Testis (tissue), 3 donors: ENCODE results near the gene MBNL2. TPM values are rescaled to one million over a fixed set of nuclear protein-coding genes. Genes with fewer than 3 reads are reported as not detected.
"Not testable (repeated sequence)": the region's sequence is repeated elsewhere in the genome, so short reads cannot be mapped to it uniquely, and the experiment has no call there.

Experiments used
- DNase-seq: peaks from one replicate; pipeline ENCODE4 v3.0.0-alpha.2; 2019
- H3K27ac ChIP-seq, 2 donors: fragments of 200-600 bp; sonication (generic); one replicate each; pipeline ENCODE4 v1.5.1; 2019
- H3K27me3 ChIP-seq: fragments of 200-600 bp; sonication (generic); one replicate; pipeline ENCODE4 v1.5.1; 2019
- H3K36me3 ChIP-seq: fragments of 200-600 bp; sonication (generic); one replicate; pipeline ENCODE4 v1.5.1; 2017; ENCODE audit warnings: low read depth; ENCODE audit errors: missing control alignments
- H3K4me1 ChIP-seq: fragments of 200-600 bp; sonication (generic); one replicate; pipeline ENCODE4 v1.5.1; 2019
- H3K4me3 ChIP-seq, 2 donors: fragments of 200-600 bp; sonication (generic); one replicate each; pipeline ENCODE4 v1.5.1; 2017 to 2019
- H3K9me3 ChIP-seq: fragments of 200-600 bp; sonication (generic); one replicate; pipeline ENCODE4 v1.5.1; 2017
- POLR2A ChIP-seq: fragments of 450-650 bp; IDR thresholded peaks from one replicate; pipeline ENCODE4 v1.6.1; 2017; ENCODE audit warnings: antibody characterized with exemption, mild to moderate bottlenecking, moderate library complexity
- WGBS, 2 donors: methylation state at CpG; one replicate each; pipeline ENCODE4 v1.1.5; 2018; 5-methylcytosine and 5-hydroxymethylcytosine counted together
- intact Hi-C: fragments of 100-400 bp; cut with DNase I; formaldehyde crosslinking; loops from one replicate; pipeline ENCODE4 v1.15.1; 2023; ENCODE audit warnings: low total_unique reads
- polyA plus RNA-seq: library from polyadenylated mRNA; stranded (reverse); fragments of 350-450 nt; fragmentation: Illumina TruSeq; extraction: RNeasy Lipid Tissue Mini Kit (QIAGEN cat#74804); gene quantifications from one replicate; pipeline ENCODE4 v1.2.3, GENCODE V29; 2014; ENCODE audit warnings: low read depth, low replicate concordance; ENCODE audit not compliant: insufficient read depth
- total RNA-seq, 2 donors: library from RNA; depleted of rRNA; stranded (reverse); fragments of >200 nt; gene quantifications; one replicate each; pipeline ENCODE4 v1.2.3, GENCODE V29; 2016
- TF ChIP-seq, protein P1 (sequence below), 3 experiments: fragments of 450-650 bp in 2 of 3; fragments of 200-600 bp in 1 of 3; sonication (generic) in 1 of 3; IDR thresholded peaks; one replicate each; pipeline ENCODE4 v1.5.1; 2016 to 2019; ENCODE audit warnings: antibody characterized with exemption in 3 of 3, mild to moderate bottlenecking in 2 of 3, moderate library complexity in 1 of 3

MBNL2 gene
- total and polyA plus RNA-seq, 3 donors from 2014 or later = 21.5 to 83.0 (median 69.4) TPM

DNA sequence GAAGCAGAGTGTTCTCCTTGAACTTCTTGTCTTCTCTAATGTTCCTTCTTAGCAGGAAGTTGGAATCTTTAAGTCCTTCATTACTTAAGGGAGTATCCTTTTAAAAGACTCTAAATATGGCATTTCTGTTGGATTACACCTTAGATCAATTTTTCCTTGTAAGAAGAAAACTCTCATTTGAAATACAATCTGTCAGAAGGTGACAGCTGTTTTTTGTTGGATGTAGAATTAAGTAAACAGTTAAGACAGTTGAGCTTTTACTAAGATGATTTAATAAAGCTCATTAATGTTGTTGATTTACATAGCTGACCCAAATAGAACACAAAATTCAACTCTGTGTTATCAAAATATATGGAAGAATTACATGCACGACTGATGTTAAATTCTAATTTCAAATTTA lies 16.7 kb upstream of the MBNL2 start:
- intact Hi-C loops = no loop called here
- no peak for TF ChIP-seq POLR2A
- TF ChIP-seq, protein P1, sequence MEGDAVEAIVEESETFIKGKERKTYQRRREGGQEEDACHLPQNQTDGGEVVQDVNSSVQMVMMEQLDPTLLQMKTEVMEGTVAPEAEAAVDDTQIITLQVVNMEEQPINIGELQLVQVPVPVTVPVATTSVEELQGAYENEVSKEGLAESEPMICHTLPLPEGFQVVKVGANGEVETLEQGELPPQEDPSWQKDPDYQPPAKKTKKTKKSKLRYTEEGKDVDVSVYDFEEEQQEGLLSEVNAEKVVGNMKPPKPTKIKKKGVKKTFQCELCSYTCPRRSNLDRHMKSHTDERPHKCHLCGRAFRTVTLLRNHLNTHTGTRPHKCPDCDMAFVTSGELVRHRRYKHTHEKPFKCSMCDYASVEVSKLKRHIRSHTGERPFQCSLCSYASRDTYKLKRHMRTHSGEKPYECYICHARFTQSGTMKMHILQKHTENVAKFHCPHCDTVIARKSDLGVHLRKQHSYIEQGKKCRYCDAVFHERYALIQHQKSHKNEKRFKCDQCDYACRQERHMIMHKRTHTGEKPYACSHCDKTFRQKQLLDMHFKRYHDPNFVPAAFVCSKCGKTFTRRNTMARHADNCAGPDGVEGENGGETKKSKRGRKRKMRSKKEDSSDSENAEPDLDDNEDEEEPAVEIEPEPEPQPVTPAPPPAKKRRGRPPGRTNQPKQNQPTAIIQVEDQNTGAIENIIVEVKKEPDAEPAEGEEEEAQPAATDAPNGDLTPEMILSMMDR (IDR thresholded peaks at IDR 0.05) = no peak
- 42 to 60% methylated on average over 1 of the region's 1 CpG for WGBS, 2 donors
- H3K27ac ChIP-seq = no peak overlapping the region
- no peaks in the 10 kb centered on the region for H3K4me1 ChIP-seq
- no peaks in the 10 kb centered on the region for H3K27me3 ChIP-seq
- no peaks in the 10 kb centered on the region for H3K36me3 ChIP-seq
- no peaks in the 10 kb centered on the region for H3K9me3 ChIP-seq
- no peak overlapping the region for H3K4me3 ChIP-seq
- no peak for DNase-seq

DNA sequence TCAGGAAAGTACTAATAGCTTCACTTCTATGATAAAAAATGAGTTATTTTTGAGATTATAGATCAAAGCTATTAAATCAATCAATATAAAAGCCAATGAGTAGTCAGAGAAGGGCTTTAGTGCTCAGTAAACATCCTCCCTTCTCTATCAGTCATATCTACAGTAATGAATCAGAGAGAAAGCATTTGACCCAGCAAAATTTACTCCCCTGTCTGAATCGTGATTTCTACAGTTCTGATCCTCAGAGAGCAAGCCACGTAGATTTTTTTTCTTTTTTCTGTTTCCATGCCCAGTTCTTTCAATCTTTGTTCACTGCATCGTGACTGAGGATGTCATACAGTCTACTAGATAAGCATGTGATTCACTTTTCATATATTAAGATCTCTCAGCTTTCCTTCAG lies 16.2 kb upstream of the MBNL2 start:
- 38 to 50% methylated on average over 3 of the region's 3 CpGs for WGBS, 2 donors
- no peak overlapping the region for H3K27ac ChIP-seq
- H3K4me3 ChIP-seq = no peak overlapping the region
- DNase-seq = no peak
- no peaks in the 10 kb centered on the region for H3K36me3 ChIP-seq
- TF ChIP-seq, protein P1 (IDR thresholded peaks at IDR 0.05) = no peak
- no peak for TF ChIP-seq POLR2A
- H3K4me1 ChIP-seq = no peaks in the 10 kb centered on the region
- no peaks in the 10 kb centered on the region for H3K9me3 ChIP-seq
- no peaks in the 10 kb centered on the region for H3K27me3 ChIP-seq
- intact Hi-C loops = no loop called here

DNA sequence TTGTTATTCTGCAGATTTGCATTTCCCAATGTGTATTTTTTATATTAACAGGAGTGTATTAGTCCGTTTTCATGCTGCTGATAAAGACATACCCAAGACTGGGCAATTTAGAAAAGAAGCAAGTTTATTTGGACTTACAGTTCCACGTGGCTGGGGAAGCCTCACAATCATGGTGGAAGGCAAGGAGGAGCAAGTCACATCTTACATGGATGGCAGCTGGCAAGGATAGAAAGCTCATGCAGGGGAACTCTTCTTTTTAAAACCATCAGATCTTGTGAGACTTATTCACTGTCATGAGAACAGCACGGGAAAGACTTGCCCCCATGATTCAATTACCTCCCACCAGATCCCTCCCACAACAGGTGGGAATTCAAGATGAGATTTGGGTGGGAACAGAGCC lies 14.9 kb upstream of the MBNL2 start:
- H3K9me3 ChIP-seq, H3K4me1 ChIP-seq, H3K27ac ChIP-seq, H3K36me3 ChIP-seq, H3K27me3 ChIP-seq, DNase-seq, H3K4me3 ChIP-seq, intact Hi-C loops: not testable (repeated sequence)
- 76 to 77% methylated on average over 3 of the region's 3 CpGs for WGBS, 2 donors

DNA sequence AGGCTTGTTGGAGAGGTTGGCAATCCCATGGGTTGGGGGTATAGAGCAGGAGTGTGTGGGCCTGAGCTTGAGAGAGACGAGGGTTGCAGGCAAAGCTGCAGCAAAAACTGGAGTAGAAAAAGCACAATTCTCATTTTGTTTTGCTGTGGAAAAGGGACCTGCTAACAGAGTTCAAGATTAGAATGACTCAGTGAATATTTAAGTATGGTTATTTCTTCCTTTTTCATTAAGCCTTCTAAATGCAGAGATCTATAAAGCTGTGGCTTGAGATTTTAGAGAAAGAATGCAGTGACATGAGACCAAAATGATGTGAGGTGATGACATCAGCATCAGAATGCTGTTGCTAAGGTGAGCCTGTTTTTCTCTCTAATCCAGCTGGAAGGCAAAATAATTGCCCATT lies 10.8 kb upstream of the MBNL2 start:
- H3K4me3 ChIP-seq = no peak overlapping the region
- peak overlapping the region in 1 of 2 donors; percentile 21 for H3K27ac ChIP-seq
- H3K36me3 ChIP-seq = no peaks in the 10 kb centered on the region
- H3K27me3 ChIP-seq = no peaks in the 10 kb centered on the region
- no peak for TF ChIP-seq POLR2A
- TF ChIP-seq, protein P1 (IDR thresholded peaks at IDR 0.05) = no peak
- DNase-seq = no peak
- intact Hi-C loops = no loop called here
- no peaks in the 10 kb centered on the region for H3K4me1 ChIP-seq
- no peaks in the 10 kb centered on the region for H3K9me3 ChIP-seq
- 91 to 100% methylated on average over 1 of the region's 1 CpG for WGBS, 2 donors

DNA sequence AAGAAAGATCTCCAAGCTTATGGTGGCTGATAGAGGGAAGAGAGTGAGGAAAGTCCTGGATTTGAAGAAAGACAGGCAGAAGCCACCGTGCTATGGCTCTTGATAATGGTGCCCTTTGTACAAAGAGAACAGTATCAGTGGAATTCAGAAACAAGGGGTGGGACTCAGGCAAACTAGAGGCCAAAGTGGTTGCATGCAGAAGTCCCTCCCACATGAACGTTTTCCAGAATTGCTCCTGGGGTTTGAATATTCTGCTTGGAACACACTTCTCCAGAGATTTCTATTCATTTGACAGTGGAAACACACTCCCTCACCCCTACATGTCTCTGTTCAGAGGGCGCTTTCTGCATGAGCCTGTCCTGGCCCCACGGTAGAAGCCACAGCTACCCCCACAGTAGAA lies 10.1 kb upstream of the MBNL2 start:
- Histone ChIP-seq H3K27ac (peak overlapping the region in 1 of 2 donors; percentile 21), H3K4me1 (no peaks in the 10 kb centered on the region), H3K4me3 (no peak overlapping the region), H3K9me3 (no peaks in the 10 kb centered on the region), H3K36me3 (no peaks in the 10 kb centered on the region), H3K27me3 (no peaks in the 10 kb centered on the region)
- no peak for TF ChIP-seq POLR2A
- TF ChIP-seq, protein P1 (IDR thresholded peaks at IDR 0.05) = no peak
- 70 to 74% methylated on average over 4 of the region's 4 CpGs for WGBS, 2 donors
- DNase-seq = peak; percentile 28
- intact Hi-C loops = no loop called here
